ENCODE data around the gene RAB3IL1. TPM values are rescaled to one million over a fixed set of nuclear protein-coding genes. Genes with fewer than 3 reads are reported as not detected.

Gene RAB3IL1
- total RNA-seq, 1 donor: 15.9 TPM

GRCh38 chr11:61875698-61876097 is 41.7 kb downstream of the RAB3IL1 start:
- H3K27me3 ChIP-seq (ENCODE audit: insufficient read depth, low read length): no peaks in the 10 kb centered on the region
- H3K4me3 ChIP-seq (ENCODE audit: insufficient read depth, low read length): no peak overlapping the region
- no peak overlapping the region for H2AFZ ChIP-seq (ENCODE audit: low read length)
- peaks cover 7% of the 10 kb centered on the region for H3K4me1 ChIP-seq (ENCODE audit: insufficient read depth, low read length)
- DNase-seq (ENCODE audit: insufficient read length, low spot score, missing footprints): no peak
- H3K4me2 ChIP-seq (ENCODE audit: insufficient read depth, low read length): no peak overlapping the region
- TF ChIP-seq CTCF (IDR thresholded peaks at IDR 0.05; ENCODE audit: extremely low read depth, low read depth, low read length): no peak
- peaks cover 18% of the 10 kb centered on the region for H4K20me1 ChIP-seq (ENCODE audit: insufficient read depth, low read length)
- no peaks in the 10 kb centered on the region for H3K9me3 ChIP-seq (ENCODE audit: low read depth, low read length)
- peaks cover 44% of the 10 kb centered on the region for H3K36me3 ChIP-seq (ENCODE audit: insufficient read depth, low read length)
- H3K79me2 ChIP-seq (ENCODE audit: insufficient read depth, low read length): peaks cover 8% of the 10 kb centered on the region
- H3K27ac ChIP-seq (ENCODE audit: low read depth, low read length): no peak overlapping the region

- Histone ChIP-seq H3K4me2 (ENCODE audit: insufficient read depth, low read length) (no peak overlapping the region), H3K4me1 (ENCODE audit: insufficient read depth, low read length) (peaks cover 12% of the 10 kb centered on the region), H3K9me3 (ENCODE audit: low read depth, low read length) (no peaks in the 10 kb centered on the region), H3K36me3 (ENCODE audit: insufficient read depth, low read length) (peaks cover 44% of the 10 kb centered on the region), H3K79me2 (ENCODE audit: insufficient read depth, low read length) (peaks cover 1% of the 10 kb centered on the region), H4K20me1 (ENCODE audit: insufficient read depth, low read length) (peaks cover 15% of the 10 kb centered on the region), H3K4me3 (ENCODE audit: insufficient read depth, low read length) (no peak overlapping the region), H3K27ac (ENCODE audit: low read depth, low read length) (no peak overlapping the region), H3K27me3 (ENCODE audit: insufficient read depth, low read length) (no peaks in the 10 kb centered on the region), H2AFZ (ENCODE audit: low read length) (no peak overlapping the region)
- TF ChIP-seq CTCF (IDR thresholded peaks at IDR 0.05; ENCODE audit: extremely low read depth, low read depth, low read length): no peak
- DNase-seq (ENCODE audit: insufficient read length, low spot score, missing footprints): peak; percentile 59
These were observed 42.5 kb downstream of the RAB3IL1 start for GRCh38 chr11:61874853-61875252.

- TF ChIP-seq CTCF (IDR thresholded peaks at IDR 0.05; ENCODE audit: extremely low read depth, low read depth, low read length): no peak
- Histone ChIP-seq H3K27ac (ENCODE audit: low read depth, low read length) (no peak overlapping the region), H3K4me1 (ENCODE audit: insufficient read depth, low read length) (peaks cover 12% of the 10 kb centered on the region), H3K27me3 (ENCODE audit: insufficient read depth, low read length) (no peaks in the 10 kb centered on the region), H3K4me2 (ENCODE audit: insufficient read depth, low read length) (no peak overlapping the region), H3K9me3 (ENCODE audit: low read depth, low read length) (no peaks in the 10 kb centered on the region), H4K20me1 (ENCODE audit: insufficient read depth, low read length) (peaks cover 10% of the 10 kb centered on the region), H3K4me3 (ENCODE audit: insufficient read depth, low read length) (no peak overlapping the region), H2AFZ (ENCODE audit: low read length) (no peak overlapping the region), H3K36me3 (ENCODE audit: insufficient read depth, low read length) (peaks cover 43% of the 10 kb centered on the region), H3K79me2 (ENCODE audit: insufficient read depth, low read length) (no peaks in the 10 kb centered on the region)
- DNase-seq (ENCODE audit: insufficient read length, low spot score, missing footprints): peak; percentile 56
These were observed 43.0 kb downstream of the RAB3IL1 start for GRCh38 chr11:61874377-61874809.

DNA sequence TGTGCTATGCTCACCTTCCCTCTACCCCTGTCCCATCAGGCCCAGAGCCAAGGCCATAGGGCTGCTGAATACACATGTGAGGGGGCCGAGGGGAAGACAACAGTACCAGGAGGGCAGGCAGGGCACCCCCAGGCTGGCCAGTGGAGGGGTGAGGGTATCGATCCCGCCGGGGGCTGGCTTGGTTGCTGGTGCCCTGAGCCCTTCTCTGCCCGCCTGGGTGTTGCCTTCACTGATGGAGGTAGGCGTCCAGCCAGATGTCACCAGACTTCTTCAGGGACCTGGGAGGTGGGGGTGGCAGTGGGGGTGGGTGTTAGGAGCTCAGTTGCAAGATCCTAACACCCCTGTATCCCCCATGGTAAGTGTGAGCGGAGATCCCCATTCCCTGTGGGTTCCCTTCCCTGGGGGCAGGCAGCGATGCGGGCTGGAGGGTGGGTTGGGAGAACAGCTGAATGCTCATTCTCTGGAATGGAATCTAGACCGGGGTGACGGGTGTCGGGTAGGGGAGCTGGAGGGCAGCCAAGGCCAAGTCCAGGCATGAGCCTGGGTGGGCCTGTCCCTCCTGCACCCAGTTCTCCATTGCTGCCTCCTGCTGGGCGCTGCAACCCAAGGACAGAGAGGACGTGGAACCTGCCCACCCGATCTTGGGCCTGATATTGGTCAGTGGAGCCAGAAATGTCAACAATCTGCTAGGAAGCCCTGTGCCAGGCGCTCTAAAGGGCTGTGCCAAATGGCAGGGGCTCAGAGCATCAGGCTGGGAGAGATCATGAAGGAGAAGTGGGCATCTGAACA is 43.6 kb downstream of the RAB3IL1 start:
- Histone ChIP-seq H3K4me1 (ENCODE audit: insufficient read depth, low read length) (peaks cover 12% of the 10 kb centered on the region), H3K79me2 (ENCODE audit: insufficient read depth, low read length) (no peaks in the 10 kb centered on the region), H3K4me2 (ENCODE audit: insufficient read depth, low read length) (no peak overlapping the region), H3K4me3 (ENCODE audit: insufficient read depth, low read length) (no peak overlapping the region), H3K9me3 (ENCODE audit: low read depth, low read length) (no peaks in the 10 kb centered on the region), H3K36me3 (ENCODE audit: insufficient read depth, low read length) (peaks cover 37% of the 10 kb centered on the region), H3K27me3 (ENCODE audit: insufficient read depth, low read length) (no peaks in the 10 kb centered on the region), H3K27ac (ENCODE audit: low read depth, low read length) (no peak overlapping the region), H4K20me1 (ENCODE audit: insufficient read depth, low read length) (peaks cover 4% of the 10 kb centered on the region), H2AFZ (ENCODE audit: low read length) (no peak overlapping the region)
- no peak for TF ChIP-seq CTCF (IDR thresholded peaks at IDR 0.05; ENCODE audit: extremely low read depth, low read depth, low read length)
- peak; percentile 70 for DNase-seq (ENCODE audit: insufficient read length, low spot score, missing footprints)
